ENCODE results near the gene MAP2. TPM values are rescaled to one million over a fixed set of nuclear protein-coding genes. Genes with fewer than 3 reads are reported as not detected.

The MAP2 gene
- total and polyA plus RNA-seq, 2 of the 8 experiments (the other 6 are each of a cell fraction or from before 2014, with no cell fraction given) = 5.9 to 9.4 TPM

DNA sequence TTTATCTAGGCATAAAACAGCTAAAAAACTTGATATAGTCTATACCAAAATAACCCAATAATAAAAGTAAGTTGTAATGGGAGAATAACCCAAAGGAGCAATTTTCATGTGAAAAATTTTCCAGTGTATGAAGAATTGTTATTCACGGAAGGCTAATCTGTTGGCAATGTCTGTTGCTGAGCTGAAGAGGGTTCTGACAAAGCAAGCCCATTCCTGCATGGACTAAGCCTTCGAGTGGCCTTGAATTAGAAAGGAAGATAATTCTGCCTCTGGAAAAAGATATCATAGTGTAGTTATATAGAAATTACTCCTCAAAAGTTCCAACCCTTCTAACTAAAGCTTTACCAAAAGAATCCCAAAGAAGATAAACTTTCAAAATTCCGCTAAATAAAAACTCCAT, 101.5 kb downstream of the MAP2 start:
- H3K79me2 ChIP-seq (ENCODE audit: control insufficient read depth in 1 of 2, insufficient read depth in 2 of 2, low read length in 2 of 2) = no peaks in the 10 kb centered on the region
- peaks cover 0 to 2% of the 10 kb centered on the region in 2 experiments for H4K20me1 ChIP-seq (replicated peaks in 1 of 2; ENCODE audit: control insufficient read depth in 1 of 2, insufficient read depth in 2 of 2, low read length in 2 of 2)
- FAIRE-seq (no peak), DNase-seq (ENCODE audit: low read depth in 1 of 2, low spot score in 2 of 2) (no peak)
- no peaks in the 10 kb centered on the region for H3K36me3 ChIP-seq (ENCODE audit: control insufficient read depth in 2 of 4, insufficient read depth in 4 of 4, low read length in 3 of 4)
- ChIA-PET POLR2A (ENCODE audit: partially characterized antibody) (no interaction called here), CTCF (ENCODE audit: partially characterized antibody) (interaction anchor here (0.9 to 1.6 kb wide), 5 partner anchors 10 to 191 kb away, joined by 3 to 6 read pairs (median 3); no protein-coding TSS in a partner anchor)
- no peak overlapping the region for H2AFZ ChIP-seq (ENCODE audit: low read length)
- no peak overlapping the region for H2AK5ac ChIP-seq (ENCODE audit: low read depth, low read length)
- H2BK12ac ChIP-seq (ENCODE audit: low read depth, low read length) = no peak overlapping the region
- no peak overlapping the region for H2BK15ac ChIP-seq (ENCODE audit: low read length)
- H3K27ac ChIP-seq (ENCODE audit: low read depth, low read length) = no peak overlapping the region
- no peak overlapping the region for H3K9ac ChIP-seq (replicated peaks in 1 of 4; ENCODE audit: extremely low read depth in 1 of 4, low read depth in 3 of 4, low read length in 3 of 4)
- H2BK120ac ChIP-seq (replicated peaks; ENCODE audit: low read depth, low read length) = no peak overlapping the region
- H3K9me3 ChIP-seq (ENCODE audit: insufficient read depth in 2 of 2, low read depth in 1 of 2, low read length in 1 of 2) = no peaks in the 10 kb centered on the region
- H4K91ac ChIP-seq (replicated peaks; ENCODE audit: insufficient read length, low read length) = no peak overlapping the region
- no peak overlapping the region for H4K5ac ChIP-seq (ENCODE audit: insufficient read length, low read depth, low read length)
- H3K23ac ChIP-seq (ENCODE audit: insufficient read length) = no peak overlapping the region
- no peak overlapping the region for H3K4me2 ChIP-seq (ENCODE audit: insufficient read depth in 1 of 2, low read depth in 2 of 2, low read length in 2 of 2)
- H3K79me1 ChIP-seq (ENCODE audit: low read depth, low read length) = no peaks in the 10 kb centered on the region
- no peak overlapping the region for H2BK5ac ChIP-seq (ENCODE audit: low read depth, low read length)
- no peak overlapping the region for H2BK20ac ChIP-seq (ENCODE audit: low read length)
- no peak overlapping the region for H4K8ac ChIP-seq (ENCODE audit: extremely low read depth, insufficient read depth, low read length)
- H3K27me3 ChIP-seq (replicated peaks in 1 of 4; ENCODE audit: control insufficient read depth in 3 of 4, extremely low read depth in 1 of 4, insufficient read depth in 3 of 4, low read length in 3 of 4) = peaks cover 3 to 14% (median 4%) of the 10 kb centered on the region in 4 experiments; a peak in 6 of 7 replicates
- no peak overlapping the region for H3K4ac ChIP-seq (replicated peaks; ENCODE audit: insufficient read length, low read depth, low read length)
- H3K4me3 ChIP-seq (ENCODE audit: extremely low read depth in 1 of 4, insufficient read depth in 2 of 4, low read depth in 3 of 4, low read length in 4 of 4) = no peak overlapping the region
- H3K23me2 ChIP-seq (ENCODE audit: low read depth, low read length) = no peaks in the 10 kb centered on the region
- H3K14ac ChIP-seq (ENCODE audit: insufficient read length) = no peak overlapping the region
- H3K18ac ChIP-seq (ENCODE audit: extremely low read depth, low read length) = no peak overlapping the region
- H3K56ac ChIP-seq (replicated peaks; ENCODE audit: insufficient read length, low read depth, low read length) = no peak overlapping the region
- 90% methylated on average over 3 of the region's 3 CpGs; no CpG with 5 or more reads in 1 of the 2 experiments for WGBS, 2 experiments (ENCODE audit: extremely low coverage in 1 of 2, insufficient coverage in 1 of 2, insufficient read length in 1 of 2, insufficient replicate concordance in 2 of 2, low coverage in 1 of 2, low lambda C conversion rate in 2 of 2, missing lambda C conversion rate in 1 of 2)
- H3K4me1 ChIP-seq (replicated peaks in 1 of 4; ENCODE audit: control insufficient read depth in 3 of 4, insufficient read depth in 4 of 4, low read length in 3 of 4) = no peaks in the 10 kb centered on the region; a peak in 2 of 7 replicates
- TF ChIP-seq FOSL1 (IDR thresholded peaks at IDR 0.05; ENCODE audit: insufficient read depth, low read depth, low read length) (no peak), SIN3A (conservative IDR thresholded peaks at IDR 0.05 in 1 of 2, IDR thresholded peaks at IDR 0.05 in 1 of 2; ENCODE audit: low read depth in 1 of 2, low read length in 2 of 2) (no peak), HDAC2 (IDR thresholded peaks at IDR 0.05; ENCODE audit: borderline replicate concordance in 1 of 2, low read depth in 2 of 2, low read length in 2 of 2) (no peak), POLR2AphosphoS5 (IDR thresholded peaks at IDR 0.05; ENCODE audit: low read depth, low read length) (no peak), YY1 (IDR thresholded peaks at IDR 0.05; ENCODE audit: low read depth, low read length) (no peak), GTF2F1 (IDR thresholded peaks at IDR 0.05; ENCODE audit: borderline replicate concordance, low read depth, low read length) (no peak), NRF1 (IDR thresholded peaks at IDR 0.05; ENCODE audit: low read depth, low read length) (no peak), KDM4A (IDR thresholded peaks at IDR 0.05; ENCODE audit: low read depth, low read length, severe bottlenecking) (no peak), GABPA (IDR thresholded peaks at IDR 0.05; ENCODE audit: borderline replicate concordance, insufficient read depth, low read length) (no peak), RAD21 (IDR thresholded peaks at IDR 0.05 in 1 of 2, conservative IDR thresholded peaks at IDR 0.05 in 1 of 2; ENCODE audit: low read depth in 2 of 2, low read length in 2 of 2) (no peak), SP1 (IDR thresholded peaks at IDR 0.05; ENCODE audit: low read depth, low read length) (no peak), CEBPB (IDR thresholded peaks at IDR 0.05; ENCODE audit: low read depth, low read length) (no peak), BACH1 (IDR thresholded peaks at IDR 0.05; ENCODE audit: low read length) (no peak), JUND (IDR thresholded peaks at IDR 0.05; ENCODE audit: low read length) (no peak)

All from H1 (cell line).